Fibroblast of lung (primary cell): Measurements from ENCODE around the gene RNU2-63P.

Experiments
- EZH2 ChIP-seq: IDR thresholded peaks from 2 replicates; pipeline ENCODE4 v1.5.1; 2012; ENCODE audit warnings: low read length, control low read depth, mild to moderate bottlenecking; ENCODE audit errors: missing control alignments
- TF ChIP-seq, protein P1 (sequence below), 2 donors: IDR thresholded peaks in 1 of 2; conservative IDR thresholded peaks in 1 of 2; 1 replicate in 1 of 2; 2 replicates in 1 of 2; pipeline ENCODE4 v1.5.1; 2011 to 2012; ENCODE audit warnings: low read length in 2 of 2, control low read depth in 1 of 2, inconsistent platforms in 1 of 2, low read depth in 1 of 2, mild to moderate bottlenecking in 1 of 2

DNA sequence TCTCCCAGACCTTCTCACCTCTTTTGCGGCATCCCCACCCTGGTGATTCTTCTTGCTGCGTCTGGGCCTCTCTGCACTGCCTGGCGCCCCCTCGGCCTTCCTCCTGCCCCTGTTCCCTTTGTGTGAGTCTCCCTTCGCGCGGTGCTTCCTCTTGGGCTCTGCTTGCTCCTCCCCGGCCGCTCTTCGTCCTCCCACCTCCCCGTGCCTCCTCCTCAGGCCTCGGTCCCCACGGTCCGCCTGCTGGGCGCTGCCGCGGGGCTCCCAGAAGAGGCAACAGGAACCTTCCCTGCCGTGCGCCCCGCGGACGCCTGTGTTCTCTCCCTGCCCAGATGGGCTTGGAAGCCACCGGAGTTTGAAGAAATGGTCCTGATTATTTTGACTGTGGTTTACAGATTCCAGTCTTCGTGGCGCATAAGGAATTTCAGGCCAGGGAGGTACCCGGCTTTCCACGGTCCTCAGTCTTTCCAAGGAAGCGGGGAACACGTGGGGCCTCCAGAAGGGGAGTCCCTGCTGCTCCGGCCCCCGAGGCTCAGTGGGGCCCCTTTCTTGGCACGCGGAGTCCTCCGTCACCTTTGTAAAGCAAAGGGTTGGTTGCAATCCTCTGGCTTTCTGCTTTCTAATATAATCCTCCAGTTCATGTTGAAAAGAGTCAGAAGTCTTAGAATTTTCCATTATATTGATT is 13.1 kb downstream of the RNU2-63P start:
- TF ChIP-seq, protein P1, sequence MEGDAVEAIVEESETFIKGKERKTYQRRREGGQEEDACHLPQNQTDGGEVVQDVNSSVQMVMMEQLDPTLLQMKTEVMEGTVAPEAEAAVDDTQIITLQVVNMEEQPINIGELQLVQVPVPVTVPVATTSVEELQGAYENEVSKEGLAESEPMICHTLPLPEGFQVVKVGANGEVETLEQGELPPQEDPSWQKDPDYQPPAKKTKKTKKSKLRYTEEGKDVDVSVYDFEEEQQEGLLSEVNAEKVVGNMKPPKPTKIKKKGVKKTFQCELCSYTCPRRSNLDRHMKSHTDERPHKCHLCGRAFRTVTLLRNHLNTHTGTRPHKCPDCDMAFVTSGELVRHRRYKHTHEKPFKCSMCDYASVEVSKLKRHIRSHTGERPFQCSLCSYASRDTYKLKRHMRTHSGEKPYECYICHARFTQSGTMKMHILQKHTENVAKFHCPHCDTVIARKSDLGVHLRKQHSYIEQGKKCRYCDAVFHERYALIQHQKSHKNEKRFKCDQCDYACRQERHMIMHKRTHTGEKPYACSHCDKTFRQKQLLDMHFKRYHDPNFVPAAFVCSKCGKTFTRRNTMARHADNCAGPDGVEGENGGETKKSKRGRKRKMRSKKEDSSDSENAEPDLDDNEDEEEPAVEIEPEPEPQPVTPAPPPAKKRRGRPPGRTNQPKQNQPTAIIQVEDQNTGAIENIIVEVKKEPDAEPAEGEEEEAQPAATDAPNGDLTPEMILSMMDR (conservative IDR thresholded peaks at IDR 0.05 in 1 of 2, IDR thresholded peaks at IDR 0.05 in 1 of 2; ENCODE audit: low read depth in 1 of 2, low read length in 2 of 2) = no peak
- no peak for TF ChIP-seq EZH2
